ENCODE data around the gene BCAR3.

The BCAR3 gene

DNA sequence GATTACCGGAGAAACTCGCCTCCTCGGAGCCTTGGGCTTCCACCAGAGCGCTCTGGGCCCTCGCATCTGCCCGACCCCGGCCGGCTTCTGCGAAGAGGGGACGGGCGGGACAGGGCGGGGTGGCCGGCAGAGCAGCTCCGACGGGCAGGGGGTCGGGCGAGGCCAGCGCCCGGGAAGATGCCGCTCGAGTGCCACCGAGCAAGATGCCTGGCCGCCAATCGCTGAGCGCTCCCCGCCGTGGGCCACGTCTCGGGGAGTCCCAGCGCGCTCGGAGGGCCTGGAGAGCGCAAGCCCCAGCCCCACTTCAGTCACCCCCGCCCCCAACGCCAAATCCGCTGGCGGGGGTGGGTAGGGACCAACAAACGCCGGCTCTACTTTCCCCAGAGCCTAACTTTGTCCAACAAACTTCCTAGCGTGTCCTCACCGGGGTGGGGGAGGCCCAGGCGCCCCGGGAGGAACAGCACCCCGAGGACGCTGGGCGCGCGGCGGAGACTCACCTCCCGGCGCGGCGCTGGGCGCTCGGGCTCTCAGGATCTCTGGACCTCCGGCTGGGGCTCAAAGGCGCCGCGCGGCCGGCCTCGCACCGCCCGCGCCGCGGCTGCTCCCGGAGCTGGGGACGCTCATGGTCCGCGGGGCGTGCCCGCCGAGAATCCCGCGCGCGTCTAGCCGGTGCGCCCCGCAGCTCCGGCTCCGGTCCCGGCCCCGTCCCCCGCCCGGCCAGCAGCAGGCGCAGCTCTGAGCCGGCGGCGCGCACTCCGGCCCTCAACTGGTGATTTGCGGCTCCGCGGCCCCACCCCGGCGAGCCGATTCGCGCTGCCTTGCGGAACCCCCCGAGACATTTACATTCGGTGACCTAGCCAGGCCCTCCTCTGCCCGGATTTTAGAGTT is at the start of gene BCAR3:
Gene BCAR3, minus strand, starts transcription at position 737 of the 888 bp plus-strand sequence. CDS start 6,907 bp downstream, outside the sequence.
- no peak for FAIRE-seq
- DNase-seq (ENCODE audit: extremely low spot score, insufficient read length, low read depth): no peak

DNA sequence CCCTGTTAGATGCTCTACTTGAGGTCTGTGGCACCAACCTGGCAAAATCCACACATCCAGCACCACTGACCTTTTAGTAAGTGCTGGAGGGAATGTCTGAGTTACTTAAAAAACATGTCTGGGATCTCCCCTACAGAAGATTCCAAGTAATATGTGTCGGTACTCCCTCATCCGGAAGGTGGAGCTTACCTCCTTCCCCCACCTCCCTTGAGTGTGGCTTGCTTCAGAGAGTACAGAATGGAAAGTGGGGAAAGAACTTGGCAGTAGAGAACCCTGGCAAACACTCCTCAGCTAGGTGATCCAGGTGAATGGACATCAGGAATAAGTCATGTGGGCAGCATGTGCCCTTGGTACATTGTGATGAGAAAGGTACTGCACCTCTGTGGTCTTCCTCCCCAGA is 49.0 kb upstream of the BCAR3 start:
- FAIRE-seq (no peak), DNase-seq (ENCODE audit: extremely low spot score, insufficient read length, low read depth) (no peak)

DNA sequence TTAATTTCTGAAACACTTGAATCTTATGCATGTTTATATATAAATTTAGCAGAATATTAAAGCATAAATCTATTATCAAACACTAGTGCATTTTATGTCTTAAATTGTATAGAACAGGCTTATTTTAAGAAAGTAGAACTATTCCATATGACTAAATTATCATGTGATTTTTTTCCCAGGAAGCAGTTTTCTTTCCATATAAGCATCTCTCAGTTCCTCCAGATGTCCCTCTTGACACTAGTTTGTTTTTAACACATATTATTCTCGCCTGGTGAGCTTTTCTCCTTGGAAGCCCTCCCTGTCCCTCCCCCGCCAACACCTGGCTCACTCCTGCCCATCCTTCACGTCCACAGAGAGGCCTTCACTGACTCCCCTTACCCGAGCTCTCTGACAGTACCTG is 48.3 kb upstream of the BCAR3 start:
- FAIRE-seq: no peak
- no peak for DNase-seq (ENCODE audit: extremely low spot score, insufficient read length, low read depth)

DNA sequence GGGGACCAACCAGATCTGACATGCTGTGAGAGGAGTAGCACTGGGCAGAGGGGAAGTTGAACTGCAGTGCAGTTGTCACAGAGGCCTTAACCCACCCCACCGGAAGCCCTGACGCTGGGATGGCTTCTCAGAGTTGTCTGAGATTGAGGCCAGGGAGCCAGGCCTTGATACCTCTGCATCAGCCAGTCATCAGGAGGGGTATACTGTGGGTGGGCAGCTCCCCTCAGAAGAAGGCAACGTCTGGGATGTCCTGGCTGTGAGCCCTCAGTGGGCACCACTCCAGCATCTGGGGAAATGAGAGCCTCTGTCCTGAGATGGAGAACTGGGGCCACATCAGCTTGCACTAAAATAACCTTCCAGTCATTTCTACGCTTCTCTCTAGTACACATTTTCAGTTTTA is 47.9 kb upstream of the BCAR3 start:
- FAIRE-seq (peak; percentile 74), DNase-seq (ENCODE audit: extremely low spot score, insufficient read length, low read depth) (no peak)

DNA sequence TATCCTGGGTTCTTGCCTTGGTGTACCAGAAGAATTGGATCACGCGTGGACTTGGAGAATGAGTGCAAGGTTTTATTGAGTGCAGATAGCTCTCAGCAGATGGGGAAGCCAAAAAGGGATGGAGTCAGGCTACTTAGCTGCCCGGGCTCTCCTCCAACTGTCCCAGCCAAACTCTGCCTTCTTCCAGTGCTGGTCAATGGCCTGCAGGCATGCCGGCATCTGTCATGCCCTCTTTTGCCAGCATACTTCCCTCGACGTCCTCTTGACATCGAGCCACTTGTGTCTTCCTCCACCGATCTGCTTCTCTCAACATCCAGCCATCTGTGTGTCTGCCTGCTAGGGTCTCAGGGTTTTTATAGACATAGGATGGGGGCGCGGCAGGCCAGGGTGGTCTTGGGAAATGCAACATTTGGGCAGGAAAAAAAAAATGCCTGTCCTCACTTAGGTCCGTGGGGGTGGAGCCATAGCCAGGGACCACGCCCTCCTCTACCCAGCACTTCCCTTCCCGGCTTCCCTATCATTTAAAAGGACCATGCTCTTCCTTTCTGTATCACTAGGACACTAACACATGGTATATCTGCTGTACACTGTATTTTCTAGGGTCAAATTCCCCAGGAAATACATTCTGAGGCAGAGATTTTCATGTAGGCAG is 47.0 kb upstream of the BCAR3 start:
- FAIRE-seq (no peak), DNase-seq (ENCODE audit: extremely low spot score, insufficient read length, low read depth) (no peak)

DNA sequence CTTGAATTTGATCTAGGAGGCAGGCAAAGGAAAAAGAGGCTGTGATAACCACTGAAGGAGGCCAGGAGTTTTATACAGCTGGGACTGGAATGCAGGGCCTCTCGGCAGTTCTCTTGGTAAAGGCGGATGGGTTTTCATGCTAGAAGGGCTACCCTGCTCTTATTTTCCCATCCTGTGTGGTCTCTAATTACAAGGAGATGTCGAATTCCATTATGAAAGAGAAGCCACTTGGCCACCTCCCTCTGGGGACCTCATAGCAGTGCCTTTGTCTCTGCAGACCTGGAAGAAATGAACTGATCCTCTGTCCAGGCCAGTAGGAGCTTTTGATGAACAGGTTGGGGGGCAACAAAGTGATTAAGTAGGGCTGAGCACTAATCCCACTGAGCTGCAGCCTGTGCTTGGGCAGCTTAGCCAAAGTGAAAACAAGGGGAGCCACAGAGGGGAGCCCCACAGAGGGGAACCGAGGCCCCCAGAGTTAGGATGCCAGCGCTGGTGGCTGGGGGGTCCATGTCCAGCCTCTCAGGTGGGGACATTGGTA is 42.2 kb upstream of the BCAR3 start:
- DNase-seq (ENCODE audit: extremely low spot score, insufficient read length, low read depth) (no peak), FAIRE-seq (no peak)

DNA sequence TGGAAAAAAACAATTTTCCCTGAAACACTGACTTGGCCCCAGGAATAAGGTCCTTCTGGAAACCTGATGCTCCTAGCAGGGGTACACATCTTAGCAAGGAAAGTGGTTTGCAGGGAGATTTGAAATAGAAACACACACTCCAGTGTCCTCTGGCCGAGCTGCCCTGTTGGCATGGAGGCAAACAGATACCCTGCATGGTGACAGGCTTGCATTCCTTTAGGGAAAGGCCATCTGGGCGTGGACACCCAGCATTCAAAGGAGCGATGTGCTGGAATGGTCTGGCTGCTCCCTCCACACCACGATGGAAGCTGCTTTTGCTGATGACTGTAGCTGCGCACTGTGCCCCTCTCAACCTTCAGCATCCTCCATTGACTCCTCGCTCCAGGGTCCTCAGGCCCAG is 41.5 kb upstream of the BCAR3 start:
- DNase-seq (ENCODE audit: extremely low spot score, insufficient read length, low read depth) (no peak), FAIRE-seq (no peak)

DNA sequence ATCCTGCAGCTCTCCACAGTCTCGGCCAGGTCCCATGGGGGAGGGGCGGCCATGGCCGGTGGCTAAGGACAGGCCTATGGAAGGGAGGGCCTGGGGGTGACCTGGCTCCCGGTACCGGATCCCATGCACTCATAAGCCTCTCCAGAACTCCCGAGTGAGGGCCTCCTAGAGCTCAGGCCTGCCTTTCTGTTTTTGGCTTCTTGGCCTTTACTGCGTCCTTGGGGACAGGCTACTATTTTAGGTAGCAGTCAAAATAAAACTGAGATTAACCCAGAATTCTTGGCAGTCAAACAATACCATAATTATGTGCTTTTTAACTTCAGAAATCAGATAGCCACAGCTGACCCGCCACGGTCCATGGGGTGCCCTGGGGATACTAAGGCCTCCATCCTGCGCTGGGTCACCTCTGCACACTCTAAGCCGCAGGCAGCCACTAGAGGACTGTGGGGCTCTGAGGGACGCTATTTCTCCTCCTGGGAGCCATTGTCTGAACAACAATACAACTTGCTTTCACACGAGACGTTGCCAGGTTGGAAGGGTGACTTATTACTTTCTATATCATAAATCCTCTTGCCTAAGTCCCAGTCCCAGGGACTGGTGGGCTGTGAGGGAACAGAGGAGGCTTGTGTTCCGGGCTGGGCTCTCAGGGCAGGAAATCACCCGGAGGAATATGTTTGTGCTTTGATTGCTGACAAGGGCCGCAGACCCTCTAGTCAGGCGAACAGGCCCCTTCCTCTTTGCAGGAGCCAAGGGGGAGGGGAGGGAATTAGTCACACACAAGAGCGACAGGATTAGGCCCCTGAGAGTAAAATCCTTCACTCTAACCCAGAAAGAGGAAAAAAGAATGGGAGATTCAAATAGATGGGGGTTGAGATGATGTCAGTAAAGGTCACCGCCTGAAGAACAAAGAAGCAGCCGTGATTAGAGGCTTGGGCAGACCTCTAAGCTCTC is 40.7 kb upstream of the BCAR3 start:
- DNase-seq (ENCODE audit: extremely low spot score, insufficient read length, low read depth): no peak

DNA sequence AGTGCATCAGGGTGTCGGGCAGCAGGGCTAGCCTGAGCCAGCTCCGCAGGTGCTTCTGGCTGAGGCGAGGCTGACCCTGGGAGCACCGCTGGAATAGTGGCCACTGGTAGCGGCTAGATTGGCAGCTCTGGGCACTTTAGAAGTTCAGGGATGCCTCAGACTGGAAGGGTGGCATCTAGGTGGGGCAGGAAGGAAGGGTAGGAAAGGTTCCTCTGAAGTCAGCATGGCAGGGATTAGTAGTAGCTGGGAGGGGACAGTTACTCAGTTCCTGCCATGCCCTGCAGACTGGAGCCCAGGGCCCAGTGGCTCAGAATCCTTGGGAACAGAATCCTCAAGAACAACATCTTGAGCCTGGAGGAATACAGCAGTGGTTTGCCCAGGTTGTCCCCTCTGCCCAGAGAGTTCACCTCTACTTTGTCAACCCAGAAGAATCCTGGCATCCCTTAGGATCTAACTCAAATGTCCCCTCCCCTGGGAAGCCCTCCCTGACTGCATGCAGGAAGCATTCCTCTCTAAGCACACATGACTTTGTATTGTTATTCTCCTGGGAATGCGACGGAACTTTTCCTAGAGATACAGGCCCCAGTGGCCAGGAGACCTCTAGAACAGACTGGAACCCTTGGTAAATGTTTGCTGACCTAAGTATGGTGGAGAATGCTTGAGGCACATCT is 39.5 kb upstream of the BCAR3 start:
- FAIRE-seq (no peak), DNase-seq (ENCODE audit: extremely low spot score, insufficient read length, low read depth) (no peak)

More for the DNA sequence above, 40.7 kb upstream of the BCAR3 start:
- FAIRE-seq: no peak

DNA sequence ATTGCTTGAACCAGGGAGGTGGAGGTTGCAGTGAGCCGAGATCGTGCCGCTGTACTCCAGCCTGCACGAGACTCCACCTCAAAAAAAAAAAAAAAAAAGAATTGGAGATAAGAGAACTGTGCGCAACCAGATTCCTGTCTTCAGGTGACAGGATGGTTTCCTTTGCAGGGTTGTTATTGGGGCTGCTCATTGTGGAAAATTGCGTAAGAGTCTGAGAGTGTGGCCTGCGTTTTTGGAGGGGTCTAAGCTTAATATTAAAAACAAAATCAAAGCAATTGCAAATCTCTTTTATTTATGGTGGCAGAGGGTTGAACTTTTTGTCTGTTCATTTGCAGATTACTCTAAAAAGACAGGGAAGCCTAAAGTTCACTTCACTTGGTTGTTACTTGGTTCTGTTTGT is 36.0 kb upstream of the BCAR3 start:
- FAIRE-seq (no peak), DNase-seq (ENCODE audit: extremely low spot score, insufficient read length, low read depth) (no peak)

DNA sequence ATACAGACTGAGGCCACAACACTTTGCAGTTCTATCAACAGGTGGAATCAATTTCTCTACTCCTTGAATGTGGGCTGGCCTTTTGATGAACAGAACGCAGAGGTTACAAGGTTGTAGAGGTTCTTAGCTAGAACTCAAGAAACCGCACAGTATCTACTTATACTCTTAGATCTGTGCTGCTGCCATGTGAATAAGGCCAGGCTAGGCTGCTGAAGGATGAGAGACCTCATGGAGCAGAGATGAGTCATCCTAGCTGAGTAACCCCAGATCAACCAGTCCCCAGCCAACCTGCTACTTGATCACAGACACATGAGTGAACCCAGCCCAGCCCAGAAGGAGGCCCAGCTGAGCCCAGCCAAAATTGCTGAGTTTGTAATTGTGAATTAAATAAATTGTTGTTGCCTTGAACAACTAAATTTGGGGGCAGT is 35.3 kb upstream of the BCAR3 start:
- FAIRE-seq: no peak
- DNase-seq (ENCODE audit: extremely low spot score, insufficient read length, low read depth): no peak

DNA sequence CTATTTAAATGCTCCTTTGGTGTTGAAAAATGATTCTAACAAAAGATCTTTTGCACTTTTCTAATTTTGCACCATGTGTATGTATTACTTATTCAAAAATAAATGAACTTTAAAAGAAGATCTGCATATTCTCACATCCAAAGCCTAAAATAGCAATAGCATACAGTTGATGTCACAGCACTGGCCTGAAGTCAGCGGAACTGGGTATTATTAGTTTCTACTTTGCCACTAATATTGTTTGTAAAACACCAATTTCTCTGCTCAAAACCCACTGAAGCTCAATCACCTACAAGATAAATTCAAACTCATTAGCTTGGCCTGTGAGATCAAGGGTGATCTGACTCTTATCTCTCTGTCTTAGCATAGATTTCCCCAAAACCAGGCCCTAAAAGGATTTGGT is 34.5 kb upstream of the BCAR3 start:
- no peak for DNase-seq (ENCODE audit: extremely low spot score, insufficient read length, low read depth)
- FAIRE-seq: no peak

DNA sequence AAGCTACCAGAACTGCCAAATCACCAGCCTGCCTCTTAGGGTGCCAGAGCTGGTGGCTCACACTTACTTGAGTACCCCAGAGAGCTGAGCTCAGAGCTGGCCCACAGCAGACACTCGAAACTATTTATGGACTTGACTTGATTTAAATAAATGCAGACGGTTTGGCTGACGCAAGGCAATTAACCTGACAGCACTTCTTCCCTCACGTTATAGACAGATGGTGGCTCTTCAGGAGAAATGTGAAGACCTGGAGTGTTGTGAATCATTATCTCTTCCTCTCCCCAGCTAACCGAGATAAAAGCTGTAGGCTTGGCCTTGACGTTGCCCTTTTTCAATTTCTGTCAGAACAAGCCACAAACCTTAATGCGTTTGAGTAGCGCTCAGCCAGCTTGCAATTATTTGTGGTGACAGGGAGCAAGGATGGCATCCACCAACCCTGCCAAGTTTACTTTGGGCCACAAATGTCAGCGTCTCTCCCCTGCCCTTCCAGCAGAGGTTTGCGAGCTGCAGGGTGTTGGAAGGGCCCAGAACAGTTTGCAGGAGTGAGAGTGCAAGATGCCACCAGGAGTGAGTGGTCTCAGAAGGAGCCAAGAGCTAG is 34.0 kb upstream of the BCAR3 start:
- DNase-seq (ENCODE audit: extremely low spot score, insufficient read length, low read depth): no peak
- peak; percentile 89 for FAIRE-seq

DNA sequence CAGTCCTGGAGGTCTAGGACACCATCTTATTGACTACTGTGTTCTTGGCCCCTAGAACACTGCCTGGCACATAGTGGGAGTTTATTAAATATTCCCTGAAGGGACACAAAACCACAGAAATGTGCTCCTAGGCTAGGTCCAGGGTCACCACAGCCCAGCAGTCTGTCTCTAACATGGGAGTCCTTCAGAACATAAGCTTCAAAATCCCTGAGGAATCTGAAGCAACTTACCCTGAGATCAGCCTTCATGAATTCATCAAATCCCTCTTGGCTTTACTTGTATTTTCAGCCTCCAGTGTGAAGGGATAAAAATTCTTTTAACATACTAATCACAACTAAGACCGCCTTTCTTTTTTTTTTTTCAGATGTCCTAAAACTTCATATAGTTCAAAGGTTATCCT is 32.7 kb upstream of the BCAR3 start:
- FAIRE-seq (peak; percentile 26), DNase-seq (ENCODE audit: extremely low spot score, insufficient read length, low read depth) (no peak)

DNA sequence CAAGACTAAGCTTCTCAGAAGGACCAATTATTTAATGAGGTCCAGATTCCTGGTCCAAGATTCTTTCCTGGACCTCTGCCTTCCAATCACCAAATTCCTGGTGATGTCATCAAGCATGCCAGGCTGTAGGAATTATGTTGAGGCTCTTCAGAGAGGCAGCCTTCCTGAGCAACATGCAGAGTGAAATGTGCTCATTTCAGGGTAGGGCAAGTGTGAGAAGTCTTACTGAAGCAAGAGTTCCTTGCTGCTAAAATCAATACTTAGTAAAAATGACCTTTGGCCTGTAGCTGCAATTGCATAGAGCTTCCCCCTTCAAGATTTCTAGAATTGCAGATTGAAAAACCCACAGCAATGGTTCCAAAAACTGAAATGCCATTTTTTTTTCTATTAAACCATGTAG is 31.7 kb upstream of the BCAR3 start:
- DNase-seq (ENCODE audit: extremely low spot score, insufficient read length, low read depth) (no peak), FAIRE-seq (no peak)

DNA sequence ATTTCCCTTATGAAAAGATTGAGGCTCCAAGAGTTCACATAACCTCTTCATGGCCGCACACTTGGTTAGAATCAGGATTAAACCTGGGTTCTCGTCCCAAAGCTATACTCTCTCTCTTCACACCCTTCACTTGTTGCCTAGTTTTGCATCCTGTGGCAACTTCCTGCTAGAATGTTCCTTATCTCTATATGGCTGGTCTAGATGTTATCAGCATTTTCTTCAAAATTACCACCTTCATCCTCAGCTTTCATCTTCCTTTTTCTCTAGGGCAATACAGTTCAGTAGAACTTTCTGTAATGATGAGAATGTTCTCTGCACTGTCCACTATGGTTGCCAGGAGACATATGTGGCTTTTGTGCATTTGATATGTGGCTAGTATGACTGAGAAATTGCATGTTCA is 31.1 kb upstream of the BCAR3 start:
- DNase-seq (ENCODE audit: extremely low spot score, insufficient read length, low read depth) (no peak), FAIRE-seq (peak; percentile 64)

DNA sequence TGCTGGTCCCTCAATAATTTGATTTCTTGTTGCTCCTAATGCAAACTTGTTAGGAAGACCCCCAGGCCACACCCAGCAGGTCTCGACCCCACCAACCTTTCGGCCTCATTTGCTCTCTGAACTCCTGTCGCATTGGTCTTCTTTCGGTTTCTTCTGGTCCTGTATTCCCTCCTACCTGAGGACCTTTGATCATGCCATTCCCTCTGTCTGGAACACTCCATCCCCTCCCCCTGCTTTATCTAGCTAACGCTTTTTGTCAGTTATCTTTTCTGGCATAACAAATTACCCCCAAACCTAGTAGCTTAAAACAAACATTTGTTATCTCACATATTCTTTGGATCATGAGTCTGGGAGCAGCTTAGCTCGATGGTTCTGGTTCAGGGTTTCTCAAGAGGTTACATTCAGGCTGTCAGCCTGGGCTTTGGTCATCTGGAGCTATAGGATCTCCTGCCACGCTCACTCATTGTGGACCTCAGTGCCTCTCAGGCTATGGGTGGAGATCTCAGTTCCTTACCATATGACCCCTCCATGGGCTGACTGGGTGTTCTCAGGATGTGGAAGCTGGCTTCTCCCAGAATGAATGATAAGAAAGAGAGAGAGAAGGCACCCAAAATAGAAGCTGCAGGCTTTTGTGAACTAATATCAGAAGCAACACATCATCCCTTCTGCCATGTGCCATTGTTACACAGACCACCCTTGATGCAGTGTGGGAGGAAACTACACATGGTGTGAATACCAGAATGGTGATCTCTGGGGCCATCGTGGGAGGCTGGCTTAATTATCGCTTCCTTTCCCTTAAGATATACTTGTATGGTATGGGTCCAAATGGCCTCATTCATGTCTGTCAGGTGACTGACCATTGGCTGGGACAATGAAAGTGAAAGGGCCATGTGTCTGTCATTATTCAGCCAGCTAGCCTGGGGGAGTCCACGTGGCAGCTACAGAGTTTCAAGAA is 29.1 kb upstream of the BCAR3 start:
- DNase-seq (ENCODE audit: extremely low spot score, insufficient read length, low read depth) (no peak), FAIRE-seq (peak; percentile 70)
